Neural progenitor cell (in vitro differentiated cells): ENCODE results near the gene UBE2K.

Source experiments
- EZH2 ChIP-seq: fragments of 200-600 bp; sonication (generic); IDR thresholded peaks from 2 replicates; pipeline ENCODE4 v1.6.1; 2017; ENCODE audit warnings: antibody characterized with exemption, mild to moderate bottlenecking, moderate library complexity
- EZH2phosphoT487 ChIP-seq: fragments of 200-600 bp; sonication (generic); IDR thresholded peaks from 2 replicates; pipeline ENCODE4 v1.6.1; 2017; ENCODE audit warnings: antibody characterized with exemption
- TF ChIP-seq, protein P1 (sequence below): fragments of 200-600 bp; sonication (generic); IDR thresholded peaks from 2 replicates; pipeline ENCODE4 v1.5.1; 2017; ENCODE audit warnings: antibody characterized with exemption, mild to moderate bottlenecking

- TF ChIP-seq, protein P1, sequence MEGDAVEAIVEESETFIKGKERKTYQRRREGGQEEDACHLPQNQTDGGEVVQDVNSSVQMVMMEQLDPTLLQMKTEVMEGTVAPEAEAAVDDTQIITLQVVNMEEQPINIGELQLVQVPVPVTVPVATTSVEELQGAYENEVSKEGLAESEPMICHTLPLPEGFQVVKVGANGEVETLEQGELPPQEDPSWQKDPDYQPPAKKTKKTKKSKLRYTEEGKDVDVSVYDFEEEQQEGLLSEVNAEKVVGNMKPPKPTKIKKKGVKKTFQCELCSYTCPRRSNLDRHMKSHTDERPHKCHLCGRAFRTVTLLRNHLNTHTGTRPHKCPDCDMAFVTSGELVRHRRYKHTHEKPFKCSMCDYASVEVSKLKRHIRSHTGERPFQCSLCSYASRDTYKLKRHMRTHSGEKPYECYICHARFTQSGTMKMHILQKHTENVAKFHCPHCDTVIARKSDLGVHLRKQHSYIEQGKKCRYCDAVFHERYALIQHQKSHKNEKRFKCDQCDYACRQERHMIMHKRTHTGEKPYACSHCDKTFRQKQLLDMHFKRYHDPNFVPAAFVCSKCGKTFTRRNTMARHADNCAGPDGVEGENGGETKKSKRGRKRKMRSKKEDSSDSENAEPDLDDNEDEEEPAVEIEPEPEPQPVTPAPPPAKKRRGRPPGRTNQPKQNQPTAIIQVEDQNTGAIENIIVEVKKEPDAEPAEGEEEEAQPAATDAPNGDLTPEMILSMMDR = no peak
- TF ChIP-seq EZH2phosphoT487 = no peak
- no peak for TF ChIP-seq EZH2
These were observed 20.7 kb downstream of the UBE2K start for GRCh38 chr4:39718366-39719323.
